Adrenal gland (tissue), 12 donors: ENCODE data around the gene ANTXRL. TPM values are rescaled to one million over a fixed set of nuclear protein-coding genes. Genes with fewer than 3 reads are reported as not detected.

ENCODE experiments used
- DNase-seq, 7 donors: peaks; one replicate each; pipeline ENCODE4 v3.0.0-alpha.2; 2019 to 2020
- H3K27ac ChIP-seq, 5 donors: fragments of 200-600 bp; sonication (generic) in 4 of 5; 1 replicate in 3 of 5; 2 replicates in 2 of 5; pipeline versions ENCODE4 v1.5.1 to v1.8.0; 2016 to 2020; ENCODE audit warnings: mild to moderate bottlenecking in 1 of 5
- H3K27me3 ChIP-seq: fragments of 200-600 bp; 2 replicates; pipeline ENCODE4 v1.8.0; 2021
- H3K36me3 ChIP-seq, 2 donors: fragments of 200-600 bp; replicated peaks in 1 of 2; 1 replicate in 1 of 2; 2 replicates in 1 of 2; pipeline versions ENCODE4 v1.5.1 to v1.8.0; 2018 to 2022
- H3K4me1 ChIP-seq, 2 donors: fragments of 200-600 bp; replicated peaks in 1 of 2; 1 replicate in 1 of 2; 2 replicates in 1 of 2; pipeline versions ENCODE4 v1.5.1 to v1.8.0; 2018 to 2021
- H3K4me3 ChIP-seq, 4 donors: fragments of 200-600 bp; sonication (generic) in 3 of 4; one replicate each; pipeline ENCODE4 v1.5.1; 2016 to 2018
- H3K9me3 ChIP-seq, 3 donors: fragments of 200-600 bp; sonication (generic) in 1 of 3; replicated peaks in 1 of 3; 1 replicate in 2 of 3; 2 replicates in 1 of 3; pipeline versions ENCODE4 v1.5.1 to v1.8.0; 2016 to 2021
- CTCF ChIP-seq, 6 experiments: fragments of 450-650 bp in 4 of 6; fragments of 200-600 bp in 2 of 6; sonication (generic) in 1 of 6; IDR thresholded peaks; 1 replicate in 5 of 6; 2 replicates in 1 of 6; pipeline versions ENCODE4 v1.5.1 to v1.8.0; 2016 to 2021; ENCODE audit warnings: antibody characterized with exemption in 6 of 6, mild to moderate bottlenecking in 2 of 6, moderate library complexity in 1 of 6
- POLR2A ChIP-seq, 2 donors: fragments of 450-650 bp; IDR thresholded peaks; one replicate each; pipeline ENCODE4 v1.6.1; 2017; ENCODE audit warnings: antibody characterized with exemption in 2 of 2, mild to moderate bottlenecking in 2 of 2, moderate library complexity in 1 of 2
- WGBS, 4 donors: extraction: QIAGEN DNeasy Blood & Tissue Kit in 2 of 4; methylation state at CpG; one replicate each; pipeline versions ENCODE4 v1.1.5 to v1.1.7; 2013 to 2017; 5-methylcytosine and 5-hydroxymethylcytosine counted together
- intact Hi-C, 2 donors: fragments of 100-400 bp; cut with DNase I; formaldehyde crosslinking; loops; one replicate each; pipeline versions ENCODE4 v1.14.1 to v1.15.0; 2022 to 2023
- polyA plus RNA-seq, 3 donors: library from polyadenylated mRNA; stranded (reverse); fragments of 200-250 nt in 2 of 3; fragments of 350-450 nt in 1 of 3; fragmentation: Illumina TruSeq in 1 of 3; extraction: RNeasy Lipid Tissue Mini Kit (QIAGEN cat#74804) in 1 of 3; gene quantifications; one replicate each; pipeline ENCODE4 v1.2.3, GENCODE V29; 2013 to 2014
- total RNA-seq, 9 donors: library from RNA; depleted of rRNA in 4 of 9; stranded (reverse); fragments of >200 nt in 4 of 9; fragments of 120-200 nt in 1 of 9; fragmentation: NEBNext Ultra II Directional in 1 of 9; extraction: Animal tissue kit (Norgen Biotek cat#: 25700) in 1 of 9; gene quantifications; one replicate each; pipeline versions ENCODE4 v1.1.0 to v1.2.4, GENCODE V29; 2013 to 2023
- donor health status: healthy with polysubstance abuse.
- donor health status: Bipolar disorder and iron deficiency.
- donor health status: DM: yes; HTN: yes; CAD: no.
- donor health status: DM: no; HTN: no; CAD: no.
- donor health status: DM: no; HTN: no; CAD: no.
- donor health status: DM: yes; HTN: yes; CAD: no.

The ANTXRL gene
- total and polyA plus RNA-seq, 12 donors: 0.11 to 1.3 (median 0.43) TPM; not detected in 6

DNA sequence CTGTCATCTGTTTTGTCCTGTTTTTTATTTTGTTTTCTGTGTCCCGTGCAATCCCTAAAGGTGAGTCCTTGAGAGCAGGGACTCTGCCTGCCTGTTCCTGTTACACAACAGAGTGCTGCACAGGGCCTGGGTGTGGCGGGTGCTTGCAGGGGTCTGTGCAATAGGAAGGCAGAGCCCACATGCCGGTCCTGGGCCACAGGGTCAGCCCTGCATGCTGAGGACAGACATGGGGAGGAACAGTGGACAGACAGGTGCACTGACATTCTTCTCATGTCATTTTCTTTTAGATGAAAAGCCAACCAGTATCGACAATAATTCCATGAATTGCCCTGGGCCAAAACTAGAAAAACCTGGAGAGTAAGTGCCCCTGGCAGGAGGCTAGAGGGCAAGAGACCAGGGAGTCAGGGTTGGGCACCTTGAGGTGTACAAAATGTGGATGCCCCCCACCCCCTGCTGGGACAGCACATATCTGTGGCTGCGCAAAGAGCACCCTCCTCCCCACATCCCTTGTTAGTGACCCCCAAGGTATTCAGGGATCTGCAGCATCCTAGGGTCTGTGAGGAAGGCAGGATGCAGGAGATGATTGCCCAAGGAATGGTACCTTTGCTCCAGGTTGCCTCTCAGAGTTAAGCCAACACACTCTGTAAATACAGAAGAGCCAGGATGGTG lies 19.9 kb downstream of the ANTXRL start:
- Histone ChIP-seq H3K9me3 (no peaks in the 10 kb centered on the region), H3K4me1 (no peaks in the 10 kb centered on the region), H3K36me3 (no peaks in the 10 kb centered on the region), H3K27me3 (no peaks in the 10 kb centered on the region), H3K27ac (no peak overlapping the region), H3K4me3 (no peak overlapping the region)
- 80 to 86% (median 82%) methylated on average over 3 to 5 of the region's 5 CpGs for WGBS, 4 donors
- TF ChIP-seq CTCF (IDR thresholded peaks at IDR 0.05) (no peak), POLR2A (IDR thresholded peaks at IDR 0.05) (no peak)
- peak in 1 of 7 donors; percentile 36 for DNase-seq
- intact Hi-C loops: no loop called here

DNA sequence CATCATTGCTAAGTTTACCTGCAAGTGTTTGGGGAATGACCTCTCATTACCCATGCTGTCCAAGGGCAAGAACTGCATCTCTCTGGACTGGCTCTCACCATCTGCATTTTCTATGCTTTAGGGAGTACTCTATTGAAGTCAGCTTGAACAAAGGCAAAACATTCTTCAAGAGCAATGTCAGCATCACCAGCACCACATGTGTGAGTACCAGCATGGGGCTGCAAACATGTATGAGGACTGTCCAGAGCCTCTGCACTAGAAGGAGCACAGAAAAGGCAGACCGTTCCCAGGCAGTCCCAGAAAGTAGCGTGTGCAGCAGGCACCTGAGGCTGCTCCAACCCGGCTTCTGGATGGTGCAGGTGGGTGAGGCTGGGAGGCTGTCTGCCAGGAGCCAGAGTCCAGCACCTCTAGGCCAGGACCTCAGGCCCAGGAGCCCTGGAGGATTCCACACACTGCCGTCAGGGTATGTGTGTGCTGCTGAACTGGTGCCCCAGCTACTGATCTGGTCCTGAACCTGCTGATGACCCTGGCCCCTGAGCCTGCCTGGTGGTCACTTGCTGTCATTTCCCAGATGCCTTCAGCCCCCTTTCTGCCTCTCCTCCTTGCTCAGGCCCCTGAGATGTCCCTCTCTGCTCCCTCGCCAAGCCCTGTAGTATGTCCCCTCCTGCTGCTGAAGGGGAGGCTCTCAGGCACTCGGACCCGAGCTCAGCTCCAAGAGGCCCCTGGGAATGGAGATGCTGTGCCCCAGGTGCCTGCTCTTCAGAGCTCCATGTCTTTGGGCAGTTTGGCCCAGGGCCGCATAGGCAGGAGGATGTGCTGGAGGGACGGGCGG lies 20.7 kb downstream of the ANTXRL start:
- TF ChIP-seq POLR2A (IDR thresholded peaks at IDR 0.05) (no peak), CTCF (IDR thresholded peaks at IDR 0.05) (no peak)
- intact Hi-C loops: no loop called here
- Histone ChIP-seq H3K4me3 (no peak overlapping the region), H3K9me3 (no peaks in the 10 kb centered on the region), H3K27me3 (no peaks in the 10 kb centered on the region), H3K27ac (no peak overlapping the region), H3K36me3 (no peaks in the 10 kb centered on the region), H3K4me1 (no peaks in the 10 kb centered on the region)
- WGBS, 4 donors: 84 to 93% (median 87%) methylated on average over 2 to 10 of the region's 10 CpGs
- peak in 1 of 7 donors; percentile 28 for DNase-seq

GRCh38 chr10:46308113-46308415 lies 21.3 kb downstream of the ANTXRL start:
- Histone ChIP-seq H3K4me3 (no peak overlapping the region), H3K27ac (no peak overlapping the region), H3K4me1 (no peaks in the 10 kb centered on the region), H3K36me3 (no peaks in the 10 kb centered on the region), H3K9me3 (no peaks in the 10 kb centered on the region), H3K27me3 (no peaks in the 10 kb centered on the region)
- WGBS, 4 donors: 92 to 97% (median 95%) methylated on average over 4 of the region's 4 CpGs
- TF ChIP-seq CTCF (IDR thresholded peaks at IDR 0.05) (no peak), POLR2A (IDR thresholded peaks at IDR 0.05) (no peak)
- intact Hi-C loops: no loop called here
- DNase-seq: no peak

- no peaks in the 10 kb centered on the region for H3K27me3 ChIP-seq
- TF ChIP-seq POLR2A (IDR thresholded peaks at IDR 0.05) (no peak), CTCF (IDR thresholded peaks at IDR 0.05) (no peak)
- DNase-seq: peak in 1 of 7 donors; percentile 7
- H3K9me3 ChIP-seq: no peaks in the 10 kb centered on the region
- WGBS, 4 donors: 92 to 100% (median 93%) methylated on average over 5 to 21 of the region's 21 CpGs
- H3K4me3 ChIP-seq: no peak overlapping the region
- intact Hi-C loops: no loop called here
- H3K27ac ChIP-seq: no peak overlapping the region
- H3K4me1 ChIP-seq: no peaks in the 10 kb centered on the region
- H3K36me3 ChIP-seq: no peaks in the 10 kb centered on the region
These were observed 22.1 kb downstream of the ANTXRL start for GRCh38 chr10:46308666-46309450.
